ENCODE data around the gene HTD2. TPM values are rescaled to one million over a fixed set of nuclear protein-coding genes. Genes with fewer than 3 reads are reported as not detected.

HTD2 gene
- total and polyA plus RNA-seq, 2 donors (not counting 3 experiments of a cell fraction or from before 2014, with no cell fraction given) = 8.2 to 10.3 TPM

- no peaks in the 10 kb centered on the region for H3K9me3 ChIP-seq (replicated peaks; ENCODE audit: control insufficient read depth, insufficient read depth, low read length)
- no peaks in the 10 kb centered on the region for H3K27me3 ChIP-seq (ENCODE audit: control insufficient read depth in 2 of 2, insufficient read depth in 2 of 2, low read length in 2 of 2)
- no peaks in the 10 kb centered on the region for H4K20me1 ChIP-seq (replicated peaks; ENCODE audit: control insufficient read depth, extremely low read depth, insufficient read depth, low read length)
- ChIA-PET CTCF (no interaction called here), POLR2A (no interaction called here)
- no peaks in the 10 kb centered on the region for H3K36me3 ChIP-seq (ENCODE audit: control insufficient read depth in 2 of 2, extremely low read depth in 1 of 2, insufficient read depth in 2 of 2, low read length in 2 of 2)
- DNase-seq (ENCODE audit: low read depth, low spot score) (no peak), FAIRE-seq (no peak)
- no peak overlapping the region for H2AFZ ChIP-seq (ENCODE audit: low read depth, low read length)
- H3K9ac ChIP-seq (replicated peaks; ENCODE audit: extremely low read depth, insufficient read depth, low read length) = no peak overlapping the region
- no peak overlapping the region for H3K27ac ChIP-seq (ENCODE audit: insufficient read depth, low read depth, low read length)
- no peaks in the 10 kb centered on the region for H3K4me1 ChIP-seq (ENCODE audit: control insufficient read depth, extremely low read depth, insufficient read depth, low read length)
- no TSS peak for BruUV-seq (replicated peaks)
- no peaks in the 10 kb centered on the region for H3K9me1 ChIP-seq (replicated peaks; ENCODE audit: control insufficient read depth, extremely low read depth, insufficient read depth, low read length)
- TF ChIP-seq FOS (IDR thresholded peaks at IDR 0.05; ENCODE audit: borderline replicate concordance, insufficient read depth, low read length) (no peak), JUN (IDR thresholded peaks at IDR 0.05; ENCODE audit: borderline replicate concordance, insufficient read depth, insufficient read length, low read depth) (no peak), POLR2A (IDR thresholded peaks at IDR 0.05; ENCODE audit: low read depth, low read length) (no peak), GATA2 (IDR thresholded peaks at IDR 0.05; ENCODE audit: insufficient read depth, insufficient read length, low read depth, low read length) (no peak), MAX (IDR thresholded peaks at IDR 0.05; ENCODE audit: insufficient read depth, insufficient read length) (no peak), EZH2 (IDR thresholded peaks at IDR 0.05; ENCODE audit: borderline replicate concordance, low read depth, low read length, severe bottlenecking) (no peak), MYC (IDR thresholded peaks at IDR 0.05; ENCODE audit: low read depth, low read length) (no peak), POLR2AphosphoS5 (IDR thresholded peaks at IDR 0.05; ENCODE audit: insufficient read depth, low read depth, low read length) (no peak), CTCF (IDR thresholded peaks at IDR 0.05; ENCODE audit: extremely low read depth in 1 of 2, insufficient read depth in 1 of 2, low read depth in 1 of 2, low read length in 2 of 2) (no peak)
- intact Hi-C loops (cut with micrococcal nuclease) = no loop called here
- dilution Hi-C loops (cut with MboI; ENCODE audit: extremely low pct_ligation_motif_present, low sequenced_read_pairs) = no loop called here
- no peak overlapping the region for H3K4me3 ChIP-seq (replicated peaks in 1 of 3; ENCODE audit: insufficient read depth in 1 of 3, low read depth in 1 of 3, low read length in 3 of 3)
- H3K79me2 ChIP-seq (ENCODE audit: control insufficient read depth, insufficient read depth, low read length) = no peaks in the 10 kb centered on the region
- no peak overlapping the region for H3K4me2 ChIP-seq (ENCODE audit: insufficient read depth, low read length)
Measured at GRCh38 chr3:58353722-58354553, 47.6 kb downstream of the HTD2 start.

Measured in endothelial cell of umbilical vein (primary cell).